Immature natural killer cell (primary cell): ENCODE data around the gene ITGBL1. TPM values are rescaled to one million over a fixed set of nuclear protein-coding genes. Genes with fewer than 3 reads are reported as not detected.

Experiments
- DNase-seq, 3 donors: peaks; one replicate each; pipeline ENCODE4 v3.0.0; 2022; ENCODE audit warnings: mixed read lengths in 1 of 3
- H3K27ac Mint-ChIP-seq, 6 donors: one replicate each; pipeline ENCODE4 v1.8.0; 2020; ENCODE audit warnings: mixed read lengths in 6 of 6, mild to moderate bottlenecking in 5 of 6, inconsistent platforms in 4 of 6, moderate library complexity in 3 of 6
- H3K27me3 Mint-ChIP-seq, 3 donors: one replicate each; pipeline ENCODE4 v1.8.0; 2020 to 2021; ENCODE audit warnings: low read depth in 3 of 3, mild to moderate bottlenecking in 3 of 3, mixed read lengths in 3 of 3, moderate library complexity in 3 of 3, inconsistent platforms in 1 of 3
- H3K36me3 Mint-ChIP-seq, 3 donors: one replicate each; pipeline ENCODE4 v1.8.0; 2020; ENCODE audit warnings: mixed read lengths in 3 of 3, inconsistent platforms in 2 of 3, mild to moderate bottlenecking in 2 of 3
- H3K4me1 Mint-ChIP-seq, 2 donors: one replicate each; pipeline ENCODE4 v1.8.0; 2020; ENCODE audit warnings: inconsistent platforms in 2 of 2, mild to moderate bottlenecking in 2 of 2, mixed read lengths in 2 of 2, moderate library complexity in 1 of 2
- H3K4me3 Mint-ChIP-seq, 5 donors: one replicate each; pipeline ENCODE4 v1.8.0; 2020; ENCODE audit warnings: mild to moderate bottlenecking in 5 of 5, mixed read lengths in 5 of 5, inconsistent platforms in 3 of 5, moderate library complexity in 3 of 5
- H3K9me3 Mint-ChIP-seq, 6 donors: one replicate each; pipeline ENCODE4 v1.8.0; 2020; ENCODE audit warnings: mild to moderate bottlenecking in 6 of 6, mixed read lengths in 6 of 6, inconsistent platforms in 4 of 6, moderate library complexity in 3 of 6
- polyA plus RNA-seq, 3 donors: library from polyadenylated mRNA; unstranded; fragments of 300-500 nt; fragmentation: Illumina TruSeq; gene quantifications; one replicate each; pipeline ENCODE4 v1.2.3, GENCODE V29; 2021

The ITGBL1 gene
- polyA plus RNA-seq, 3 donors from 2014 or later, result not detected

- Mint-ChIP-seq H3K27me3 (peaks cover 0 to 5% (median 4%) of the 10 kb centered on the region in 3 donors), H3K27ac (no peak overlapping the region), H3K4me1 (no peaks in the 10 kb centered on the region), H3K36me3 (no peaks in the 10 kb centered on the region), H3K4me3 (no peak overlapping the region), H3K9me3 (peaks cover 0 to 5% (median 0%) of the 10 kb centered on the region in 6 donors)
- DNase-seq, result no peak
Measured at GRCh38 chr13:101570410-101570809, 117.9 kb downstream of the ITGBL1 start.

GRCh38 chr13:101572456-101572855, 120.0 kb downstream of the ITGBL1 start:
- no peak overlapping the region for H3K4me3 Mint-ChIP-seq
- no peak overlapping the region for H3K27ac Mint-ChIP-seq
- H3K36me3 Mint-ChIP-seq, result no peaks in the 10 kb centered on the region
- H3K9me3 Mint-ChIP-seq, result peaks cover 0 to 4% (median 0%) of the 10 kb centered on the region in 6 donors
- DNase-seq, result no peak
- peaks cover 0 to 5% (median 4%) of the 10 kb centered on the region in 3 donors for H3K27me3 Mint-ChIP-seq
- H3K4me1 Mint-ChIP-seq, result no peaks in the 10 kb centered on the region

GRCh38 chr13:101575581-101575980, 123.1 kb downstream of the ITGBL1 start:
- Mint-ChIP-seq H3K4me1 (no peaks in the 10 kb centered on the region), H3K4me3 (no peak overlapping the region), H3K27me3 (peaks cover 0 to 6% (median 4%) of the 10 kb centered on the region in 3 donors), H3K27ac (no peak overlapping the region), H3K9me3 (peaks cover 0 to 3% (median 0%) of the 10 kb centered on the region in 6 donors), H3K36me3 (no peaks in the 10 kb centered on the region)
- DNase-seq, result no peak

- Mint-ChIP-seq H3K27me3 (peaks cover 0 to 6% (median 4%) of the 10 kb centered on the region in 3 donors), H3K4me1 (no peaks in the 10 kb centered on the region), H3K36me3 (no peaks in the 10 kb centered on the region), H3K27ac (no peak overlapping the region), H3K4me3 (no peak overlapping the region), H3K9me3 (peaks cover 0 to 3% (median 0%) of the 10 kb centered on the region in 6 donors)
- DNase-seq, result no peak
Measured at GRCh38 chr13:101576455-101576854, 124.0 kb downstream of the ITGBL1 start.

GRCh38 chr13:101576977-101577376, 124.5 kb downstream of the ITGBL1 start:
- no peak overlapping the region for H3K27ac Mint-ChIP-seq
- peaks cover 0 to 3% (median 0%) of the 10 kb centered on the region in 6 donors for H3K9me3 Mint-ChIP-seq
- peaks cover 0 to 5% (median 4%) of the 10 kb centered on the region in 3 donors for H3K27me3 Mint-ChIP-seq
- no peak overlapping the region for H3K4me3 Mint-ChIP-seq
- no peak for DNase-seq
- H3K4me1 Mint-ChIP-seq, result no peaks in the 10 kb centered on the region
- H3K36me3 Mint-ChIP-seq, result no peaks in the 10 kb centered on the region

- Mint-ChIP-seq H3K9me3 (no peaks in the 10 kb centered on the region), H3K36me3 (no peaks in the 10 kb centered on the region), H3K27me3 (peaks cover 0 to 5% (median 0%) of the 10 kb centered on the region in 3 donors), H3K4me3 (no peak overlapping the region), H3K27ac (no peak overlapping the region), H3K4me1 (no peaks in the 10 kb centered on the region)
- DNase-seq, result no peak
Measured at GRCh38 chr13:101579281-101579802, 126.9 kb downstream of the ITGBL1 start.

GRCh38 chr13:101584331-101584730, 131.9 kb downstream of the ITGBL1 start:
- DNase-seq, result no peak
- Mint-ChIP-seq H3K4me3 (no peak overlapping the region), H3K27ac (no peak overlapping the region), H3K9me3 (peaks cover 0 to 5% (median 0%) of the 10 kb centered on the region in 6 donors), H3K4me1 (no peaks in the 10 kb centered on the region), H3K36me3 (peaks cover 0 to 3% (median 0%) of the 10 kb centered on the region in 3 donors), H3K27me3 (peaks cover 0 to 5% (median 0%) of the 10 kb centered on the region in 3 donors)

- H3K9me3 Mint-ChIP-seq, result peaks cover 0 to 6% (median 3%) of the 10 kb centered on the region in 6 donors
- no peak overlapping the region for H3K27ac Mint-ChIP-seq
- H3K27me3 Mint-ChIP-seq, result peaks cover 0 to 3% (median 0%) of the 10 kb centered on the region in 3 donors
- no peak for DNase-seq
- no peaks in the 10 kb centered on the region for H3K36me3 Mint-ChIP-seq
- H3K4me3 Mint-ChIP-seq, result no peak overlapping the region
- H3K4me1 Mint-ChIP-seq, result no peaks in the 10 kb centered on the region
Measured at GRCh38 chr13:101590479-101590878, 138.0 kb downstream of the ITGBL1 start.

GRCh38 chr13:101594936-101595335, 142.5 kb downstream of the ITGBL1 start:
- peaks cover 0 to 7% (median 2%) of the 10 kb centered on the region in 6 donors for H3K9me3 Mint-ChIP-seq
- H3K27ac Mint-ChIP-seq, result no peak overlapping the region
- H3K36me3 Mint-ChIP-seq, result no peaks in the 10 kb centered on the region
- no peak overlapping the region for H3K4me3 Mint-ChIP-seq
- H3K4me1 Mint-ChIP-seq, result no peaks in the 10 kb centered on the region
- DNase-seq, result no peak
- H3K27me3 Mint-ChIP-seq, result peaks cover 0 to 1% (median 0%) of the 10 kb centered on the region in 3 donors

GRCh38 chr13:101596803-101597202, 144.3 kb downstream of the ITGBL1 start:
- Mint-ChIP-seq H3K27ac (no peak overlapping the region), H3K36me3 (no peaks in the 10 kb centered on the region), H3K9me3 (peaks cover 0 to 7% (median 2%) of the 10 kb centered on the region in 6 donors), H3K4me1 (no peaks in the 10 kb centered on the region), H3K27me3 (peaks cover 1 to 3% (median 2%) of the 10 kb centered on the region in 3 donors), H3K4me3 (no peak overlapping the region)
- DNase-seq, result no peak

GRCh38 chr13:101611491-101612475, 159.3 kb downstream of the ITGBL1 start:
- no peaks in the 10 kb centered on the region for H3K4me1 Mint-ChIP-seq
- no peaks in the 10 kb centered on the region for H3K36me3 Mint-ChIP-seq
- H3K4me3 Mint-ChIP-seq, result no peak overlapping the region
- H3K27me3 Mint-ChIP-seq, result peaks cover 2 to 7% (median 2%) of the 10 kb centered on the region in 3 donors
- DNase-seq, result no peak
- no peak overlapping the region for H3K27ac Mint-ChIP-seq
- H3K9me3 Mint-ChIP-seq, result peaks cover 0 to 4% (median 0%) of the 10 kb centered on the region in 6 donors

GRCh38 chr13:101612735-101613134, 160.3 kb downstream of the ITGBL1 start:
- Mint-ChIP-seq H3K4me3 (no peak overlapping the region), H3K4me1 (no peaks in the 10 kb centered on the region), H3K9me3 (peaks cover 0 to 4% (median 0%) of the 10 kb centered on the region in 6 donors), H3K27me3 (peaks cover 2 to 7% (median 2%) of the 10 kb centered on the region in 3 donors), H3K36me3 (no peaks in the 10 kb centered on the region), H3K27ac (no peak overlapping the region)
- no peak for DNase-seq

GRCh38 chr13:101614491-101614890, 162.0 kb downstream of the ITGBL1 start:
- H3K4me3 Mint-ChIP-seq, result no peak overlapping the region
- H3K4me1 Mint-ChIP-seq, result peaks cover 4 to 6% of the 10 kb centered on the region in 2 donors
- no peak for DNase-seq
- no peaks in the 10 kb centered on the region for H3K36me3 Mint-ChIP-seq
- peaks cover 2 to 10% (median 2%) of the 10 kb centered on the region in 3 donors for H3K27me3 Mint-ChIP-seq
- no peak overlapping the region for H3K27ac Mint-ChIP-seq
- H3K9me3 Mint-ChIP-seq, result peaks cover 0 to 4% (median 0%) of the 10 kb centered on the region in 6 donors
